Mucosa of descending colon (tissue), 3 donors: ENCODE measurements around the gene SEC61A1. TPM values are rescaled to one million over a fixed set of nuclear protein-coding genes. Genes with fewer than 3 reads are reported as not detected.

Experiments
- ATAC-seq: fragments of 200-7000 bp; cut with Tn5 transposase; one replicate; pipeline ENCODE4 v1.9.1; 2020; ENCODE audit warnings: mild to moderate bottlenecking, moderate library complexity
- DNase-seq, 3 donors: peaks; one replicate each; pipeline ENCODE4 v3.0.0-alpha.2; 2020
- H3K36me3 ChIP-seq: fragments of 200-600 bp; one replicate; pipeline ENCODE4 v1.8.0; 2021; ENCODE audit warnings: low read depth, mild to moderate bottlenecking
- H3K4me1 ChIP-seq: fragments of 200-600 bp; one replicate; pipeline ENCODE4 v1.8.0; 2021; ENCODE audit warnings: low read depth, mild to moderate bottlenecking
- H3K4me3 ChIP-seq: fragments of 200-600 bp; one replicate; pipeline ENCODE4 v1.8.0; 2021; ENCODE audit warnings: mild to moderate bottlenecking
- H3K9me3 ChIP-seq: fragments of 200-600 bp; one replicate; pipeline ENCODE4 v1.8.0; 2021; ENCODE audit warnings: mild to moderate bottlenecking
- CTCF ChIP-seq: fragments of 200-600 bp; IDR thresholded peaks from one replicate; pipeline ENCODE4 v1.8.0; 2022; ENCODE audit warnings: antibody characterized with exemption, mild to moderate bottlenecking
- intact Hi-C, 2 donors: fragments of 100-400 bp; cut with DNase I in 1 of 2; cut with micrococcal nuclease in 1 of 2; formaldehyde crosslinking; loops; one replicate each; pipeline versions ENCODE4 v1.11.0 to v1.11.1; 2022; cut with DNase I, micrococcal nuclease
- total RNA-seq, 3 donors: library from RNA; stranded (reverse); fragmentation: NEBNext Ultra II Directional in 2 of 3; extraction: Animal tissue kit (Norgen Biotek cat#: 25700) in 2 of 3; gene quantifications; one replicate each; pipeline versions ENCODE4 v1.2.1 to v1.2.4, GENCODE V29; 2021 to 2023
- donor health status: DM: no; HTN: no; CAD: no; lungs with moderate emphysema.
- donor health status: DM: no; HTN: no; CAD: no.
- donor health status: DM: no; HTN: yes; CAD: no.

The SEC61A1 gene
- total RNA-seq, 3 donors from 2014 or later, result 111 to 159 (median 116) TPM

GRCh38 chr3:128103136-128103676 is 51.0 kb downstream of the SEC61A1 start:
- no peaks in the 10 kb centered on the region for H3K9me3 ChIP-seq
- intact Hi-C loops, result no loop called here
- H3K36me3 ChIP-seq, result peaks cover 3% of the 10 kb centered on the region
- DNase-seq, result no peak
- no peak for ATAC-seq
- peaks cover 5% of the 10 kb centered on the region for H3K4me1 ChIP-seq
- H3K4me3 ChIP-seq, result no peak overlapping the region
- TF ChIP-seq CTCF, result no peak

GRCh38 chr3:128107834-128108233 is 55.6 kb downstream of the SEC61A1 start:
- Histone ChIP-seq H3K4me1 (no peaks in the 10 kb centered on the region), H3K9me3 (no peaks in the 10 kb centered on the region), H3K4me3 (no peak overlapping the region), H3K36me3 (no peaks in the 10 kb centered on the region)
- no peak for ATAC-seq
- intact Hi-C loops, result no loop called here
- TF ChIP-seq CTCF, result no peak
- no peak for DNase-seq

GRCh38 chr3:128111147-128111546 is 58.9 kb downstream of the SEC61A1 start:
- Histone ChIP-seq H3K36me3 (no peaks in the 10 kb centered on the region), H3K9me3 (no peaks in the 10 kb centered on the region), H3K4me1 (no peaks in the 10 kb centered on the region), H3K4me3 (no peak overlapping the region)
- DNase-seq (no peak), ATAC-seq (no peak)
- intact Hi-C loops, result no loop called here
- no peak for TF ChIP-seq CTCF

GRCh38 chr3:128112357-128112968 is 60.2 kb downstream of the SEC61A1 start:
- no peak for DNase-seq
- Histone ChIP-seq H3K4me3 (no peak overlapping the region), H3K36me3 (no peaks in the 10 kb centered on the region), H3K9me3 (no peaks in the 10 kb centered on the region), H3K4me1 (no peaks in the 10 kb centered on the region)
- ATAC-seq, result peak; percentile 61
- TF ChIP-seq CTCF, result no peak
- intact Hi-C loops, result no loop called here

GRCh38 chr3:128113817-128114794 is 61.9 kb downstream of the SEC61A1 start:
- H3K4me1 ChIP-seq, result no peaks in the 10 kb centered on the region
- TF ChIP-seq CTCF, result no peak
- ATAC-seq (peak; percentile 23), DNase-seq (no peak)
- intact Hi-C loops, result no loop called here
- no peak overlapping the region for H3K4me3 ChIP-seq
- H3K9me3 ChIP-seq, result no peaks in the 10 kb centered on the region
- no peaks in the 10 kb centered on the region for H3K36me3 ChIP-seq

Other genes starting within 250 kb of the SEC61A1 start
- 100 to 1,000 TPM; 212 to 515 (median 221) TPM for gene MGLL, start 229.9 kb upstream of the SEC61A1 start, total RNA-seq
- gene KBTBD12, start 137.2 kb upstream of the SEC61A1 start, total RNA-seq, result 1 to 10 TPM; 3.1 to 6.6 (median 5.5) TPM
- gene RUVBL1, start 71.4 kb downstream of the SEC61A1 start, total RNA-seq, result 10 to 100 TPM; 12.1 to 19.0 (median 15.6) TPM
- gene EEFSEC, start 101.0 kb downstream of the SEC61A1 start, total RNA-seq, result 10 to 100 TPM in 2 of 3 donors, 1 to 10 TPM in 1; 9.7 to 10.9 (median 10.8) TPM